Mesothelial cell of epicardium (in vitro differentiated cells): Measurements from ENCODE around the gene AP3S2. TPM values are rescaled to one million over a fixed set of nuclear protein-coding genes. Genes with fewer than 3 reads are reported as not detected.
A peak's percentile ranks its signal among the peaks of the same experiment; 100 is the strongest.
"Not testable (repeated sequence)": the region's sequence is repeated elsewhere in the genome, so short reads cannot be mapped to it uniquely, and the experiment has no call there.

Experiments used
- DNase-seq, 2 experiments: peaks; one replicate each; pipeline ENCODE4 v3.0.0; 2021; ENCODE audit warnings: low spot score in 2 of 2; ENCODE audit not compliant: unreplicated experiment in 2 of 2
- H3K27ac Mint-ChIP-seq: 2 replicates; pipeline ENCODE4 v1.8.0; 2021; ENCODE audit warnings: mixed read lengths
- H3K27me3 Mint-ChIP-seq: 2 replicates; pipeline ENCODE4 v1.8.0; 2021; ENCODE audit warnings: low read depth, mixed read lengths
- H3K36me3 Mint-ChIP-seq: 2 replicates; pipeline ENCODE4 v1.8.0; 2021; ENCODE audit warnings: mixed read lengths
- H3K4me1 Mint-ChIP-seq: 2 replicates; pipeline ENCODE4 v1.8.0; 2021; ENCODE audit warnings: mixed read lengths
- H3K4me3 Mint-ChIP-seq: 2 replicates; pipeline ENCODE4 v1.8.0; 2021; ENCODE audit warnings: mild to moderate bottlenecking, moderate library complexity, mixed read lengths
- H3K9me3 Mint-ChIP-seq: 2 replicates; pipeline ENCODE4 v1.8.0; 2021; ENCODE audit warnings: mixed read lengths
- total RNA-seq: library from RNA; stranded (reverse); gene quantifications from 3 replicates; pipeline ENCODE4 v1.2.1, GENCODE V29; 2021
- TF ChIP-seq, protein P1 (sequence below): fragments of 200-600 bp; sonication (generic); IDR thresholded peaks from one replicate; pipeline ENCODE4 v1.5.0; 2021; ENCODE audit warnings: antibody characterized with exemption; ENCODE audit not compliant: unreplicated experiment

AP3S2 gene
- total RNA-seq, 1 donor from 2014 or later: 28.3 TPM

DNA sequence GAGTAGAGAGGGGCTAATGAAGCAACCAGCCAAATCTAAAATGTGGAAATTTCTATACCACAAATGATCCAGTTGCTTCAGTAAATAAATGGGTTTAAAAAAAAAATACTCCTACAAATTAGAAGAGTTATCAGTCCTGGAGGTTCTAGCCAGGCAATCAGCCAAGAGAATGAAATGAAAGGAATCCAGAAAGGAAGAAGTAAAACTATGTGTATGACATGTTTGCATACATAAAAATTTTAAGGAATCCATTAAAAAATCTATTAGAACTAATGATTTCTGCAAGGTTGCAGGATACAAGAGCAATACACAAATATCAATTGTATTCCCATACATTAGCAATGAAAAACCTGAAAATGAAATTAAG lies 108.0 kb downstream of the AP3S2 start:
- Mint-ChIP-seq H3K36me3 (peaks cover 8% of the 10 kb centered on the region), H3K4me3 (no peak overlapping the region), H3K27ac (peak overlapping the region; percentile 45), H3K27me3 (no peaks in the 10 kb centered on the region), H3K9me3 (peaks cover 18% of the 10 kb centered on the region), H3K4me1 (peaks cover 28% of the 10 kb centered on the region)
- no peak for DNase-seq
- TF ChIP-seq, protein P1, sequence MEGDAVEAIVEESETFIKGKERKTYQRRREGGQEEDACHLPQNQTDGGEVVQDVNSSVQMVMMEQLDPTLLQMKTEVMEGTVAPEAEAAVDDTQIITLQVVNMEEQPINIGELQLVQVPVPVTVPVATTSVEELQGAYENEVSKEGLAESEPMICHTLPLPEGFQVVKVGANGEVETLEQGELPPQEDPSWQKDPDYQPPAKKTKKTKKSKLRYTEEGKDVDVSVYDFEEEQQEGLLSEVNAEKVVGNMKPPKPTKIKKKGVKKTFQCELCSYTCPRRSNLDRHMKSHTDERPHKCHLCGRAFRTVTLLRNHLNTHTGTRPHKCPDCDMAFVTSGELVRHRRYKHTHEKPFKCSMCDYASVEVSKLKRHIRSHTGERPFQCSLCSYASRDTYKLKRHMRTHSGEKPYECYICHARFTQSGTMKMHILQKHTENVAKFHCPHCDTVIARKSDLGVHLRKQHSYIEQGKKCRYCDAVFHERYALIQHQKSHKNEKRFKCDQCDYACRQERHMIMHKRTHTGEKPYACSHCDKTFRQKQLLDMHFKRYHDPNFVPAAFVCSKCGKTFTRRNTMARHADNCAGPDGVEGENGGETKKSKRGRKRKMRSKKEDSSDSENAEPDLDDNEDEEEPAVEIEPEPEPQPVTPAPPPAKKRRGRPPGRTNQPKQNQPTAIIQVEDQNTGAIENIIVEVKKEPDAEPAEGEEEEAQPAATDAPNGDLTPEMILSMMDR: no peak

DNA sequence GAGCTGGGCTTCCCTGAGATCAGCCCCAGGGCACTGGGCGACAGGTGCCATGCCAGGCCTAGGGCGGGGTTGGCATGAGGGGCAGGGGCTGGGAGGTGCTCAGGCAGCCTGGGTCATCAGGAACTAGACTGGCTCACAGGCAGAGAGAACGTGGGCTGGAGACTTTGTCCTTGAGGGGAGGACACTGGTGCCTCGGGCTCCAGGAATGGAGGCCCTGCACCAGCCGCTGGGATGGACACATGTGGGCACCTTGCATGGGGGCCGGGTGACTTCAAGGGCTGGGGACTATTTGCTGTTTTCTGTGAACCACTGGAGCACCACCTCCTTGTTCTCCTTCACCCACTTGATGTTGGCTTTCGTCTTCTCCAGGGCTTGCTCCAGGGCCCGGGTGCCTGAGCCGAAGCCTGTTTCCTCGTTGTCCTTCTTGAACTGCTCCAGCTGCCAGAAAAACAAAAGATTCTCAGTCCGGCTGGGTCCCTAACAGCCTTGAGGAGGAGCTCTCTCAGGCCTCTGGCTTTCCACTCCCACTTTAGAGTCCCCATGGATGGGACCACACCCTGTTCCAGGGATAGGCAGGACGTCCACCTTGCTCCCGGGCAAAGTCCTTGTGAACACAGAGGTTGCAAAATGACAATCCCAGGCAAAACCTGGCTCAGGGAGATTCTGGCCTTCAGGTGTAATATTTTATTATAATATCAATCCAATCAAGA lies 108.6 kb downstream of the AP3S2 start:
- peaks cover 8% of the 10 kb centered on the region for H3K36me3 Mint-ChIP-seq
- peak overlapping the region; percentile 45 for H3K27ac Mint-ChIP-seq
- DNase-seq: no peak
- H3K4me1 Mint-ChIP-seq: peaks cover 28% of the 10 kb centered on the region
- H3K9me3 Mint-ChIP-seq: peaks cover 18% of the 10 kb centered on the region
- H3K27me3 Mint-ChIP-seq: no peaks in the 10 kb centered on the region
- TF ChIP-seq, protein P1: no peak
- no peak overlapping the region for H3K4me3 Mint-ChIP-seq

DNA sequence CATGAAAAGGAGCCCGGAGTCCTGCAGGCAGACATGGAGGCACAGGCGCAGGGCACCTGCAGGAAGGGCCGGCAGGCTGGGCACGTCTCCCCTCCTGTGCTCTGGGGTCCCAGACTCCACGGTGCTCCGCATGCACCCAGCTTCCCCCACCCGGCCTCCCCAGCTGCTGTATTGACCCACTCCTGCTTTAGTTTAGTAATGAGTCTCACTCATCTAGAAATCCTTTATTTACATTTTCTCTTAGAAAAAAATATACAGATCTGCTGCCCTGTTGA lies 109.2 kb downstream of the AP3S2 start:
- Mint-ChIP-seq H3K27ac (no peak overlapping the region), H3K4me1 (peaks cover 28% of the 10 kb centered on the region), H3K36me3 (peaks cover 8% of the 10 kb centered on the region), H3K4me3 (no peak overlapping the region), H3K9me3 (peaks cover 18% of the 10 kb centered on the region), H3K27me3 (no peaks in the 10 kb centered on the region)
- no peak for DNase-seq
- TF ChIP-seq, protein P1: no peak

- no peak overlapping the region for H3K4me3 Mint-ChIP-seq
- H3K36me3 Mint-ChIP-seq: peaks cover 8% of the 10 kb centered on the region
- peak overlapping the region; percentile 80 for H3K27ac Mint-ChIP-seq
- peaks cover 28% of the 10 kb centered on the region for H3K4me1 Mint-ChIP-seq
- H3K9me3 Mint-ChIP-seq: peaks cover 18% of the 10 kb centered on the region
- DNase-seq: no peak
- H3K27me3 Mint-ChIP-seq: no peaks in the 10 kb centered on the region
- TF ChIP-seq, protein P1: no peak
Measured at GRCh38 chr15:89783861-89784685, 109.7 kb downstream of the AP3S2 start.

- H3K27ac Mint-ChIP-seq: peak overlapping the region; percentile 80
- H3K9me3 Mint-ChIP-seq: peaks cover 16% of the 10 kb centered on the region
- H3K4me3 Mint-ChIP-seq: no peak overlapping the region
Measured at GRCh38 chr15:89783111-89783860, 110.5 kb downstream of the AP3S2 start.

DNA sequence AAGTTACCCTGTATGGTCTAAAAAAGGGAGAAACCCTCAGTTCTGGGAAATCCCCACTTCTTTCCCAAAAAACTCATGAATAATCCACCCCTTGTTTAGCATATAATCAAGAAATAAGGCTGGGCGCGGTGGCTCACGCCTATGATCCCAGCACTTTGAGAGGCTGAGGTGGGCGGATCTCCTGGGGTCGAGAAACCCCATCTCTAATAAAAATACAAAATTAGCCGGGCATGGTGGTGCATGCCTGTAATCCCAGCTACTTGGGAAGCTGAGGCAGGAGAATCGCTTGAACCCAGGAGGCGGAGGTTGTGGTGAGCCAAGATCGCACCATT lies 111.2 kb downstream of the AP3S2 start:
- not testable (repeated sequence) for H3K36me3 Mint-ChIP-seq, H3K27ac Mint-ChIP-seq, H3K9me3 Mint-ChIP-seq, DNase-seq, H3K27me3 Mint-ChIP-seq, H3K4me3 Mint-ChIP-seq
- H3K4me1 Mint-ChIP-seq: peaks cover 31% of the 10 kb centered on the region

More at GRCh38 chr15:89783111-89783860, 110.5 kb downstream of the AP3S2 start:
- DNase-seq: no peak
- TF ChIP-seq, protein P1: no peak
- Mint-ChIP-seq H3K27me3 (no peaks in the 10 kb centered on the region), H3K4me1 (peaks cover 31% of the 10 kb centered on the region), H3K36me3 (peaks cover 7% of the 10 kb centered on the region)
